Effector memory CD4-positive, alpha-beta T cell (primary cell): ENCODE data around the gene OPHN1.
"Not testable (repeated sequence)": the region's sequence is repeated elsewhere in the genome, so short reads cannot be mapped to it uniquely, and the experiment has no call there.

Source experiments
- DNase-seq, 3 donors: peaks; one replicate each; pipeline ENCODE4 v3.0.0-alpha.2; 2020
- H3K27ac ChIP-seq: 2 replicates; pipeline ENCODE4 v1.7.0; 2013; ENCODE audit warnings: mild to moderate bottlenecking, low read length, moderate library complexity; ENCODE audit not compliant: insufficient read depth, poor library complexity, severe bottlenecking
- H3K27me3 ChIP-seq: replicated peaks from 2 replicates; pipeline ENCODE4 v1.7.0; 2013; ENCODE audit warnings: mild to moderate bottlenecking, low read length; ENCODE audit not compliant: insufficient read depth, control insufficient read depth, poor library complexity, severe bottlenecking
- H3K36me3 ChIP-seq: 2 replicates; pipeline ENCODE4 v1.7.0; 2013; ENCODE audit warnings: mild to moderate bottlenecking, low read length, moderate library complexity; ENCODE audit not compliant: control insufficient read depth, insufficient read depth
- H3K4me1 ChIP-seq: 2 replicates; pipeline ENCODE4 v1.7.0; 2013; ENCODE audit warnings: low read length, mild to moderate bottlenecking; ENCODE audit not compliant: control insufficient read depth, insufficient read depth, poor library complexity, severe bottlenecking
- H3K4me3 ChIP-seq: 2 replicates; pipeline ENCODE4 v1.7.0; 2013; ENCODE audit warnings: low read length, low read depth, mild to moderate bottlenecking; ENCODE audit not compliant: insufficient read depth, poor library complexity, severe bottlenecking
- H3K9me3 ChIP-seq: 2 replicates; pipeline ENCODE4 v1.7.0; 2013; ENCODE audit warnings: mild to moderate bottlenecking, low read length, moderate library complexity; ENCODE audit not compliant: control insufficient read depth

OPHN1 gene

DNA sequence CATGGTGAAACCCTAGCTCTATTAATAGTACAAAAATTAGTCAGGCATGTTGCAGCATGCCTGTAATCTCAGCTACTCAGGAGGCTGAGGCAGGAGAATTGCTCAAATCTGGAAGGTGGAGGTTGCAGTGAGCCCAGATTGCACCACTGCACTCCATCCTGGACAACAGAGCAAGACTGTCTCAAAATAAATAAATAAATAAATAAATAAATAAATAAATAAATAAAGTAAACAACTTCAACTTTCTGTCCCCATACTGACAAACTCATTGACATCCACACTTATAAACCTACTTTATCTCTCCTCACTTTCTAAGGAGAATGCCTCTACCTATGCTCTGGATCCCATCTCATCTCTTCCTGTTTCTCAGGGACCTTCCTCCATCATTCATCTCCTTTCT lies 354.5 kb downstream of the OPHN1 start:
- H3K36me3 ChIP-seq, H3K27ac ChIP-seq, H3K9me3 ChIP-seq, H3K4me3 ChIP-seq, DNase-seq, H3K4me1 ChIP-seq, H3K27me3 ChIP-seq: not testable (repeated sequence)

DNA sequence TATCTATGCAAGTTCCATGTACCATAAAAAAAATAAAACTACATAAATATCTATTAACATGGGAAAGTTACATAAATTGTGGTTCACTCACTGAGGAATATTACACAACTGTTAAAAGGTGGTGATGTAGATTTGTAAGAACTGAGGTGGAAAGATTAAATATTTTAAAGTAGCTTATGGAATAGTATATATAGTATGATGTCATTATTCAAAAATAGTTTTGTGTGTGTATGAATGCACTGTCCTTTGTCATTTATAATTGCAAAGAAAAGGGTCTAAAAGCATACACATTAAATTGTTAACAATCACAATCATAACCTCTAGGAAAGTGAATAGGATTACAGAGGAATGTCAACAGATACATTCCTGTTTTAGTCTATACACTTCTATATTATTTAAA lies 355.9 kb downstream of the OPHN1 start:
- H3K4me3 ChIP-seq, result no peak overlapping the region
- H3K27ac ChIP-seq, result no peak overlapping the region
- H3K4me1 ChIP-seq, result no peaks in the 10 kb centered on the region
- H3K9me3 ChIP-seq, result no peaks in the 10 kb centered on the region
- H3K27me3 ChIP-seq, result no peaks in the 10 kb centered on the region
- DNase-seq, result no peak
- H3K36me3 ChIP-seq, result no peaks in the 10 kb centered on the region

DNA sequence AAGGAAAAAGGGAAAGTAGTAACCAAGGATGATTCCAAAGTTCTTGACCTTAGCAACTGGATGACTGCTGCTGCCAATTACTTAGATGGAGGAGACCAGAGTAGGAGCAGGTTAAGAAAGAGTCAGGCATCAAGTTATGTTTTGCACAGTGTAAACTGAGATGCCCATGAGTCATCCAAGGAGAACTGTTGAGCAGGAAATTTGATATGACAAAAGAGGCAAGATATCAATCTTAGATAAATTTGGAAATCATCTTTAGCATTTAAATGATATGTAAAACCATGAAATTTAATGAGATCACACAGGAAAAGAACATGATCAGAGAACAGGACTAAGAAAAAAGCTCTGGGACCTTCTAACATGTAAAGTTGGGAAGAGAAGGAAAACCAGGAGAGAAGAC lies 361.3 kb downstream of the OPHN1 start:
- no peaks in the 10 kb centered on the region for H3K27me3 ChIP-seq
- no peaks in the 10 kb centered on the region for H3K36me3 ChIP-seq
- no peaks in the 10 kb centered on the region for H3K9me3 ChIP-seq
- no peaks in the 10 kb centered on the region for H3K4me1 ChIP-seq
- no peak overlapping the region for H3K27ac ChIP-seq
- H3K4me3 ChIP-seq, result no peak overlapping the region
- no peak for DNase-seq

DNA sequence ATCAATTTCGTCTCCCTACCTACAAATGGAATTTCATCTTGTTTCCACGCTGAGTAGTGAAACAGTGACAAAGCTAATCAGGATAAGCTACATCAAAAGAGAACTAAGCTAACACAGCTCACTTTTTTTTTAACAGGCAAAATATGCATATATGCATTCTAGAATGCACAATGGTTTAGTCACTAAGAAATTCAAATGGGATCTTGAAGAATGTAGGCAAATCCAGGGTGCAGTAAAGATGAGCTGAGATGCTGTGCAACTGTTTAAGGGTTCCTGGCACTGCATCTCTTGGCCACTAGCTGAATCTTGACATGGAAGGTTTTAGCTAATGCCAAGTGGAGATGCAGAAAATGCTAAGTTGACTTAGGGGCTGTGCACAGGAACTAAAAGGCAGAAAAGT lies 363.2 kb downstream of the OPHN1 start:
- not testable (repeated sequence) for H3K27ac ChIP-seq, H3K4me3 ChIP-seq, H3K36me3 ChIP-seq, H3K9me3 ChIP-seq, H3K27me3 ChIP-seq, H3K4me1 ChIP-seq, DNase-seq

DNA sequence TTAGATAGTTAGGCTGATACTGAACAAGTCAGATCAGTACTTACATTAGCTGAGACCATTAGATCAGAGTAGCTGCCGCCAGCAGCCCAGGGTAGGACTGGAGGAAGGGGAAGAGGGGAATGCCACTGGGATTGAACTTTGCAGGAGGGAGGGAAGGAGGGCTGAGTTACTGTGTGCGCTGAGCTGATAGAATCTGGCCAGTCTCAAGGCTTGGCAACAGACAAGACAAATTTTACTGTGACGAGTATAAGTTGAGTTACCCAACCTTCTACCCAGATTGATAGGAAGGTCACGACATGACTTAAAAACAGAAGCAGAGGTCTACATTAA lies 372.1 kb downstream of the OPHN1 start:
- no peaks in the 10 kb centered on the region for H3K36me3 ChIP-seq
- H3K9me3 ChIP-seq, result no peaks in the 10 kb centered on the region
- no peaks in the 10 kb centered on the region for H3K27me3 ChIP-seq
- no peak overlapping the region for H3K4me3 ChIP-seq
- H3K4me1 ChIP-seq, result no peaks in the 10 kb centered on the region
- H3K27ac ChIP-seq, result no peak overlapping the region
- DNase-seq, result no peak

DNA sequence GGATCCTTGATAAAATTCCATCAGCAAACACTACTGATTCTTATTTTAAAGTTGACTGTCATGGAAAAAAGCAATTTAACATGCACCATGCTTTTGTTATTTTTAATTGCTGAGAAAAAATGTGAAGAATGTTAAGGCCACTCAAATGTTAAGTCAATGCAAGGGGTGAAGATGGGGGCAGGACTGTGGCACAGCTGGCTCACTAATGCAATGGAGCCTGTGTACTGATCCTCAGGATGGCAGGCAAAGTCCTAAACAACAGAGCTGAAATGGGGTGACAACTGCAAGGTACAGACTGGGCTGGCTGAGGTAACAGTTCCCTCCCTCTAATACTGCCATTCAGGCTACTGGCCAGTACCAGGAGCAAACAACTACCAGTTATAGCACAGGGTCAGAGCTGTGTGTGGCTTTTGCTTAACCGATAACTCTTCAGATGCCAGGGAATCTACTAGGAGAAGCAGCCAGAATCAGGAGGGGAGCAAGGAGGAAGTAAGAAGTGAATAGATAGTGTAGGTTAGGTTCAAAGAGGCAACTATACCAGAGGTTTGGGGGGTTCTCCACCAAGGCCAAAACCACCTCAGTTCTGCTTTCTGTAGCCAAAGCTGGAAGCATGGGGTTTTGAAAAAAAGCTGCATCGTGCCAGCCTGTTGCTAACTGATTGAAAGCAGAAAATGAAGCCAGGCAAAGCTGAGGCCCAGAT lies 372.6 kb downstream of the OPHN1 start:
- Histone ChIP-seq H3K27ac (no peak overlapping the region), H3K36me3 (no peaks in the 10 kb centered on the region), H3K4me1 (no peaks in the 10 kb centered on the region), H3K27me3 (no peaks in the 10 kb centered on the region), H3K9me3 (no peaks in the 10 kb centered on the region), H3K4me3 (no peak overlapping the region)
- no peak for DNase-seq

DNA sequence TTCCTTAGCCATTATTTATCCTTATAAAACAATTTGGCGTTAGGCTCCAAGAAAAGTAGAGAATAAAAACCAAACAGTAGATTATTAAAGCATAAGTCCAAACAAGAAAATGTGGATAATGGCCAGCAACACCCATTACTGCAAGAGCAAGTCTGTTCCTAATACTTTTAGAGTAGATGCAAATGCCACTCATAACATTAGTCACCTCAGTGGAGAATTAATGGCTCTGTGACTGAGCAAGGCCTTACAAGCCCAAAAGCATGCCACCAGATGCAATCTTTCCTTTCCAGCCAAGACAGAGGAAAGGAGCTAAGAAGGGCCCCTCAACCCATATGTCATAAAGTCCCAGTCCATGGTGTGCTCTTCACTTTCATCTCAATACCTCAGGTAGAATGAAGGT lies 373.8 kb downstream of the OPHN1 start:
- Histone ChIP-seq H3K4me1 (no peaks in the 10 kb centered on the region), H3K27ac (no peak overlapping the region), H3K27me3 (no peaks in the 10 kb centered on the region), H3K4me3 (no peak overlapping the region), H3K9me3 (no peaks in the 10 kb centered on the region), H3K36me3 (no peaks in the 10 kb centered on the region)
- no peak for DNase-seq

DNA sequence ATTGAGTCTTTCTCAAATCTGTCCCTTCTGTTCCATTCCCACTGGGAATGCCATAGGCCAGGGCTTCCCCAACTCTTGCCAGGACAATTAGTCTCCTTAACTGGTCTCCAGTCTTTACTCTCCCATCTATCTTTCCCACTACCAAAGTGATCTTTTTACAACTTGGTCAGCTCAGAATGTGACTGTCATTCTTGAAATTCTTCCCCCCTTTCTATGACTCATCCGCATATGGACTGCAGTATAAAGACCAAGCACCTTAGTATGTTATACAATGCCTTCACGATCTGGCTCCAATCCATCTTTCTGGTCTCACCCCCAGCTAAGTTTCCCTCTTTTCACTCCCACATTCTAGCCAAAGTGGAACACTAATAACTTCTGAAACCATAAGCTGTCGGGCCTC lies 383.8 kb downstream of the OPHN1 start:
- no peak for DNase-seq
- no peaks in the 10 kb centered on the region for H3K27me3 ChIP-seq
- H3K9me3 ChIP-seq, result no peaks in the 10 kb centered on the region
- no peak overlapping the region for H3K4me3 ChIP-seq
- H3K27ac ChIP-seq, result no peak overlapping the region
- no peaks in the 10 kb centered on the region for H3K4me1 ChIP-seq
- H3K36me3 ChIP-seq, result no peaks in the 10 kb centered on the region

DNA sequence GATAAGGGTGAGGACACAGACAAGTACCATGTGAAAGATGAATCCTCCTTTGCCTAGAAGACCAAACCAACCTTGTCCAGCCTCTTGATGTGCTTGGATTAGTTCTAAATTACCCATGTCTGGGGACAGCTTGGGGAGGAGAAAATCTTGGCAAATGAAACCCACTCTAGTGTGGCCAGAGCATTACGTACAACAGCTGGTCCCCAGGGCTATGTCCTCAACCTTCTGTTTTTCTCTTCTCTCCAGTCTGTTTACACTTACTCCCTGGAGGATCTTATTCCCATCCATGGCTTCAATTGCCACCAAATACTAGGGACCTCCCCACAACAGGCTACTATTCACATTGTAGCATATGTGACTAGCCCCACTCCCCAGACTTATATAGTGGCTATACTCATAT lies 384.5 kb downstream of the OPHN1 start:
- no peak overlapping the region for H3K27ac ChIP-seq
- H3K4me1 ChIP-seq, result no peaks in the 10 kb centered on the region
- H3K36me3 ChIP-seq, result no peaks in the 10 kb centered on the region
- no peak for DNase-seq
- H3K9me3 ChIP-seq, result no peaks in the 10 kb centered on the region
- no peaks in the 10 kb centered on the region for H3K27me3 ChIP-seq
- no peak overlapping the region for H3K4me3 ChIP-seq

DNA sequence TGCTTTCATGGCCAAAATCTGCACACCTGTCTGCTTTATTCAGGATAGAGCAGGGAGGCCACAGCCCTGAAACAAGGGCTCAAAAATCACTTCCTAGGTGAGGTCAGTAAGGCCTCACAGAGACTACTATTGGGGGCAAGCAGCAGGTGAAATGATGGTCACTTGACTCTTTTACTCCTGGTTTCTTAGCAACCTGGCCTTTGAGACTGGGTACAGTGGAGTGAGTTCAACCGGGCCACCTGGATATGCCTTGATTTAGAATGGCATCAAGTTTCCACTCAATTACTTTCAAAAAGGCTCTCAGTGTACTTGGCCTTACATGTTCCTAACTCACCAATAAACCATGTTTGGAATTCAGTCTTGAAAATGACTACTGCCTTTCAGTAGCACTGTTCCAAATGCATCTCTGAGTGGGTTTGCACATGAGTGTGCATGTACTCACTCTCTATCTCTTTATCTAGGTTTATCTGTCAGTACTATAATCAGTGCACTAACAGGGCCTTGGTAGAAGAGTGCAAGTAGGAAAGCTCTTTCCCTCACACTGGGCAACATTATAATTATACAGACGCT lies 388.2 kb downstream of the OPHN1 start:
- Histone ChIP-seq H3K36me3 (no peaks in the 10 kb centered on the region), H3K27ac (no peak overlapping the region), H3K9me3 (no peaks in the 10 kb centered on the region), H3K4me1 (no peaks in the 10 kb centered on the region), H3K27me3 (no peaks in the 10 kb centered on the region), H3K4me3 (no peak overlapping the region)
- DNase-seq, result no peak
